Ascending aorta (tissue), 2 donors: ENCODE measurements around the gene RIC1. TPM values are rescaled to one million over a fixed set of nuclear protein-coding genes. Genes with fewer than 3 reads are reported as not detected.

ENCODE experiments used
- DNase-seq, 2 donors: peaks; one replicate each; pipeline ENCODE4 v3.0.0-alpha.2; 2019; ENCODE audit warnings: low spot score in 2 of 2
- H3K27ac ChIP-seq, 2 donors: fragments of 200-600 bp; sonication (generic); one replicate each; pipeline ENCODE4 v1.5.1; 2016 to 2017; ENCODE audit warnings: mild to moderate bottlenecking in 1 of 2
- H3K27me3 ChIP-seq: fragments of 200-600 bp; sonication (generic); one replicate; pipeline ENCODE4 v1.5.1; 2017
- H3K36me3 ChIP-seq, 2 donors: fragments of 200-600 bp; sonication (generic); one replicate each; pipeline ENCODE4 v1.5.1; 2016
- H3K4me1 ChIP-seq, 2 donors: fragments of 200-600 bp; sonication (generic); one replicate each; pipeline ENCODE4 v1.5.1; 2016 to 2017; ENCODE audit warnings: mild to moderate bottlenecking in 1 of 2
- H3K4me3 ChIP-seq, 2 donors: fragments of 200-600 bp; sonication (generic); one replicate each; pipeline ENCODE4 v1.5.1; 2016 to 2017; ENCODE audit warnings: mild to moderate bottlenecking in 1 of 2
- H3K9me3 ChIP-seq, 2 donors: fragments of 200-600 bp; sonication (generic); one replicate each; pipeline ENCODE4 v1.5.1; 2016
- CTCF ChIP-seq, 3 experiments: fragments of 200-600 bp in 2 of 3; fragments of 450-650 bp in 1 of 3; sonication (generic) in 2 of 3; IDR thresholded peaks; one replicate each; pipeline ENCODE4 v1.5.1; 2016 to 2019; ENCODE audit warnings: antibody characterized with exemption in 3 of 3, mild to moderate bottlenecking in 1 of 3, moderate library complexity in 1 of 3
- intact Hi-C: fragments of 100-400 bp; cut with DNase I; formaldehyde crosslinking; loops from one replicate; pipeline ENCODE4 v1.15.1; 2023
- total RNA-seq: library from RNA; depleted of rRNA; stranded (reverse); fragments of >200 nt; gene quantifications from one replicate; pipeline ENCODE4 v1.1.0, GENCODE V29; 2016

Gene RIC1
- total RNA-seq, 1 donor from 2014 or later = 46.7 TPM

GRCh38 chr9:5789489-5789888 lies 160.6 kb downstream of the RIC1 start:
- no peak for DNase-seq
- Histone ChIP-seq H3K4me3 (no peak overlapping the region), H3K27me3 (no peaks in the 10 kb centered on the region), H3K4me1 (no peaks in the 10 kb centered on the region), H3K9me3 (peaks cover 0 to 17% of the 10 kb centered on the region in 2 donors), H3K36me3 (peaks cover 17 to 33% of the 10 kb centered on the region in 2 donors), H3K27ac (no peak overlapping the region)
- TF ChIP-seq CTCF (IDR thresholded peaks at IDR 0.05) = no peak
- intact Hi-C loops = no loop called here

- peaks cover 0 to 10% of the 10 kb centered on the region in 2 donors for H3K9me3 ChIP-seq
- no peaks in the 10 kb centered on the region for H3K4me1 ChIP-seq
- intact Hi-C loops = no loop called here
- no peak for DNase-seq
- H3K4me3 ChIP-seq = no peak overlapping the region
- H3K36me3 ChIP-seq = peaks cover 15 to 21% of the 10 kb centered on the region in 2 donors
- no peaks in the 10 kb centered on the region for H3K27me3 ChIP-seq
- H3K27ac ChIP-seq = no peak overlapping the region
- TF ChIP-seq CTCF (IDR thresholded peaks at IDR 0.05) = no peak
Observed at GRCh38 chr9:5790923-5791322, 162.0 kb downstream of the RIC1 start.

GRCh38 chr9:5791870-5792269 lies 163.0 kb downstream of the RIC1 start:
- Histone ChIP-seq H3K27me3 (no peaks in the 10 kb centered on the region), H3K4me1 (no peaks in the 10 kb centered on the region), H3K9me3 (peaks cover 0 to 10% of the 10 kb centered on the region in 2 donors), H3K36me3 (peaks cover 5 to 16% of the 10 kb centered on the region in 2 donors), H3K4me3 (no peak overlapping the region), H3K27ac (no peak overlapping the region)
- DNase-seq = no peak
- intact Hi-C loops = no loop called here
- TF ChIP-seq CTCF (IDR thresholded peaks at IDR 0.05) = no peak

- intact Hi-C loops = no loop called here
- no peaks in the 10 kb centered on the region for H3K27me3 ChIP-seq
- no peaks in the 10 kb centered on the region for H3K4me1 ChIP-seq
- TF ChIP-seq CTCF (IDR thresholded peaks at IDR 0.05) = no peak
- DNase-seq = no peak
- H3K27ac ChIP-seq = no peak overlapping the region
- H3K9me3 ChIP-seq = no peaks in the 10 kb centered on the region
- no peak overlapping the region for H3K4me3 ChIP-seq
- peaks cover 0 to 9% of the 10 kb centered on the region in 2 donors for H3K36me3 ChIP-seq
Observed at GRCh38 chr9:5793812-5794211, 164.9 kb downstream of the RIC1 start.

- H3K36me3 ChIP-seq = peaks cover 0 to 5% of the 10 kb centered on the region in 2 donors
- no peaks in the 10 kb centered on the region for H3K9me3 ChIP-seq
- no peak for DNase-seq
- intact Hi-C loops = no loop called here
- no peaks in the 10 kb centered on the region for H3K4me1 ChIP-seq
- no peak overlapping the region for H3K4me3 ChIP-seq
- H3K27ac ChIP-seq = no peak overlapping the region
- no peaks in the 10 kb centered on the region for H3K27me3 ChIP-seq
- TF ChIP-seq CTCF (IDR thresholded peaks at IDR 0.05) = no peak
Observed at GRCh38 chr9:5796298-5796697, 167.4 kb downstream of the RIC1 start.

- no peaks in the 10 kb centered on the region for H3K9me3 ChIP-seq
- intact Hi-C loops = no loop called here
- no peak overlapping the region for H3K4me3 ChIP-seq
- H3K27ac ChIP-seq = no peak overlapping the region
- TF ChIP-seq CTCF (IDR thresholded peaks at IDR 0.05) = no peak
- peaks cover 0 to 5% of the 10 kb centered on the region in 2 donors for H3K36me3 ChIP-seq
- DNase-seq = no peak
- no peaks in the 10 kb centered on the region for H3K4me1 ChIP-seq
- H3K27me3 ChIP-seq = no peaks in the 10 kb centered on the region
Observed at GRCh38 chr9:5798581-5798980, 169.7 kb downstream of the RIC1 start.
